D341Med (cell line): ENCODE data around the gene PACRGL.
"Not testable (repeated sequence)": the region's sequence is repeated elsewhere in the genome, so short reads cannot be mapped to it uniquely, and the experiment has no call there.

Experiments used
- DNase-seq: peaks from one replicate; pipeline ENCODE4 v3.0.0; 2012; ENCODE audit warnings: low spot score

The PACRGL gene

GRCh38 chr4:20723463-20723862 is 23.2 kb downstream of the PACRGL start:
- DNase-seq = no peak

GRCh38 chr4:20724915-20725314 is 24.7 kb downstream of the PACRGL start:
- DNase-seq = no peak

- no peak for DNase-seq
These were observed 35.7 kb downstream of the PACRGL start for GRCh38 chr4:20735931-20736330.

GRCh38 chr4:20746000-20746399 is 45.7 kb downstream of the PACRGL start:
- not testable (repeated sequence) for DNase-seq

GRCh38 chr4:20752641-20753040 is 52.4 kb downstream of the PACRGL start:
- no peak for DNase-seq

GRCh38 chr4:20754036-20754435 is 53.8 kb downstream of the PACRGL start:
- no peak for DNase-seq

GRCh38 chr4:20760053-20760452 is 59.8 kb downstream of the PACRGL start:
- no peak for DNase-seq

- no peak for DNase-seq
These were observed 61.1 kb downstream of the PACRGL start for GRCh38 chr4:20761382-20761781.

- DNase-seq = no peak
These were observed 61.6 kb downstream of the PACRGL start for GRCh38 chr4:20761826-20762225.

- DNase-seq = no peak
These were observed 64.2 kb downstream of the PACRGL start for GRCh38 chr4:20764366-20764992.

- peak; percentile 78 for DNase-seq
These were observed 73.1 kb downstream of the PACRGL start for GRCh38 chr4:20773144-20773997.

- no peak for DNase-seq
These were observed 78.6 kb downstream of the PACRGL start for GRCh38 chr4:20778896-20779295.

- not testable (repeated sequence) for DNase-seq
These were observed 82.9 kb downstream of the PACRGL start for GRCh38 chr4:20783134-20783533.

- DNase-seq = no peak
These were observed 87.8 kb downstream of the PACRGL start for GRCh38 chr4:20787940-20788665.
